ENCODE results near the gene CTAGE4. TPM values are rescaled to one million over a fixed set of nuclear protein-coding genes. Genes with fewer than 3 reads are reported as not detected.
"Not testable (repeated sequence)": the region's sequence is repeated elsewhere in the genome, so short reads cannot be mapped to it uniquely, and the experiment has no call there.

CTAGE4 gene
- total and polyA plus RNA-seq, 9 of the 15 experiments (the other 6 are each of a cell fraction or from before 2014, with no cell fraction given) = 0.04 to 0.17 (median 0.07) TPM; not detected in 5

DNA sequence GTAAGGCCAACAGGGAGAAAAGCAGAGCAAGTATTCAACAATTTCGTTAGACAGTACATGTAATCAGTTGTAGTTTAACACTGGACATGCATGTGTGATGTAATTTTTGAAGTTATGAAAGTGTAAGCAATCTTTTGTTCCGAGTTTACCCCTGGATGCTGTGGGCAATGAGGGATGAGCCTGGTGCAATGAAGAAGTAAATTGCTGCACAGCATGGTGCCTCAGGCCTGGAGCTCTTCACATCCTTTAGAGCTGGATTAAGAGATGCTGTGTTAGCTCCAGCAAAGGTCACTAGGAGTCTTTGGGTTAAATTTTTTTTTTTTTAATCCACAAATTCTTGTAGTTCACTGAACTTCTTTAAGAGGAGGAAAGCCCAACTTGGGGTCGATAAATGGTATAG lies 19.8 kb downstream of the CTAGE4 start:
- H3K9me3 ChIP-seq (replicated peaks; ENCODE audit: control insufficient read depth, insufficient read depth, low read depth, low read length); H3K4me3 ChIP-seq; FAIRE-seq; H3K9me1 ChIP-seq (ENCODE audit: control insufficient read depth, insufficient read depth, low read length); H2AFZ ChIP-seq (ENCODE audit: low read depth, low read length); H4K20me1 ChIP-seq (replicated peaks; ENCODE audit: control insufficient read depth, insufficient read depth, low read length); H3K79me2 ChIP-seq (ENCODE audit: control insufficient read depth, insufficient read depth, low read length); H3K27me3 ChIP-seq (ENCODE audit: control insufficient read depth in 2 of 2, insufficient read depth in 2 of 2, low read length in 2 of 2); BruUV-seq (replicated peaks); ATAC-seq; H3K4me2 ChIP-seq (ENCODE audit: insufficient read depth, low read length); H3K4me1 ChIP-seq (replicated peaks in 1 of 2; ENCODE audit: control insufficient read depth in 2 of 2, insufficient read depth in 2 of 2, low read length in 2 of 2); H3K36me3 ChIP-seq (ENCODE audit: control insufficient read depth, insufficient read depth, low read length); CTCF ChIA-PET (ENCODE audit: low intra/inter-chr PET ratio); POLR2A ChIA-PET; H3K9ac ChIP-seq (ENCODE audit: insufficient read depth in 1 of 2, low read depth in 2 of 2, low read length in 2 of 2); intact Hi-C loops (cut with micrococcal nuclease); H3K27ac ChIP-seq (ENCODE audit: extremely low read depth, low read depth, low read length); DNase-seq (ENCODE audit: extremely low read depth in 1 of 4, low spot score in 3 of 4); in situ Hi-C loops (cut with MboI): not testable (repeated sequence)
- no CpG with 5 or more reads among the region's 3 CpGs for WGBS (ENCODE audit: insufficient coverage, low coverage, missing lambda C conversion rate)

DNA sequence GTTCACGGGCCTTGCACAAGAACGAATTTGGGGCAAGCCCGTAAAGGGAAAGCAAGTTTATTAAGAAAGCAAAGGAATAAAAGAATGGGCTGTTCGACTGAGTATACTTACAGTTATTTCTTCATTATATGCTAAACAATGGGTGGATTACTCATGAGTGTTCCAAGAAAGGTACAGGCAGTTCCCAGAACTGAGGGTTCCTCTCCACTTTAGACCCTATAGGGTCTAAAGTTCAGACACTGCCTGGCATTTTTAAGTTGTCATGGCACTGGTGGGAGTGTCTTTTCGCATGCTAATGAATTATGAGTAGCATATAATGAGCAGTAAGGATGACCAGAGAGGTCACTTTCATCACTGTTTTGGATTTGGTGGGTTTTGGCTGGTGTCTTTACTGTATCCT lies 22.0 kb downstream of the CTAGE4 start:
- H4K20me1 ChIP-seq (replicated peaks; ENCODE audit: control insufficient read depth, insufficient read depth, low read length); BruUV-seq (replicated peaks); H2AFZ ChIP-seq (ENCODE audit: low read depth, low read length); H3K36me3 ChIP-seq (ENCODE audit: control insufficient read depth, insufficient read depth, low read length); H3K27ac ChIP-seq (ENCODE audit: extremely low read depth, low read depth, low read length); H3K4me1 ChIP-seq (replicated peaks in 1 of 2; ENCODE audit: control insufficient read depth in 2 of 2, insufficient read depth in 2 of 2, low read length in 2 of 2); H3K4me2 ChIP-seq (ENCODE audit: insufficient read depth, low read length); DNase-seq (ENCODE audit: extremely low read depth in 1 of 4, low spot score in 3 of 4); intact Hi-C loops (cut with micrococcal nuclease); ATAC-seq; POLR2A ChIA-PET; FAIRE-seq; H3K27me3 ChIP-seq (ENCODE audit: control insufficient read depth in 2 of 2, insufficient read depth in 2 of 2, low read length in 2 of 2); in situ Hi-C loops (cut with MboI); H3K79me2 ChIP-seq (ENCODE audit: control insufficient read depth, insufficient read depth, low read length); H3K9ac ChIP-seq (ENCODE audit: insufficient read depth in 1 of 2, low read depth in 2 of 2, low read length in 2 of 2); CTCF ChIA-PET (ENCODE audit: low intra/inter-chr PET ratio); H3K9me3 ChIP-seq (replicated peaks; ENCODE audit: control insufficient read depth, insufficient read depth, low read depth, low read length); H3K9me1 ChIP-seq (ENCODE audit: control insufficient read depth, insufficient read depth, low read length); H3K4me3 ChIP-seq: not testable (repeated sequence)
- no CpG with 5 or more reads among the region's 5 CpGs for WGBS (ENCODE audit: insufficient coverage, low coverage, missing lambda C conversion rate)

DNA sequence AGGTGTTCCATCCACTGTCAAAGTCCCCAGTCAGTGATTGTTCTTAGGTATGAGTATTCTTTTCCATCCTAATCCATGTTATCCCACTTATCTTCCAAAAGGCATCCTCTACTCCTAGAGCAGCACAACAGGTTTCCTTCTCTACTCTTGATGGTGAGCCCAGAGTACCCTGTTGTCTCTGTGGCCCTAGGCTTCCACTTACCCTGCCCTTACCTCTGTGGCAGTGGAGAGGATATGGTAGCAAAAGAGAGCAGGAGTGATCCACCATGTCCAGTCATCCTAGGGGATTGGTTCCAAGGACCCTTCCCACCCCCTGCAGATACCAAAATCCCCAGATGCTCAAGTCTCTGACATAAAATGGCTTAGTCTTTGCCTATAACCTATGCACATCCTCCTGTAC lies 33.9 kb downstream of the CTAGE4 start:
- in situ Hi-C loops (cut with MboI) = loop anchor here (5.0 kb wide), 1 partner anchor 115 kb away; no protein-coding TSS in a partner anchor
- FAIRE-seq; H3K4me2 ChIP-seq (ENCODE audit: insufficient read depth, low read length): not testable (repeated sequence)

DNA sequence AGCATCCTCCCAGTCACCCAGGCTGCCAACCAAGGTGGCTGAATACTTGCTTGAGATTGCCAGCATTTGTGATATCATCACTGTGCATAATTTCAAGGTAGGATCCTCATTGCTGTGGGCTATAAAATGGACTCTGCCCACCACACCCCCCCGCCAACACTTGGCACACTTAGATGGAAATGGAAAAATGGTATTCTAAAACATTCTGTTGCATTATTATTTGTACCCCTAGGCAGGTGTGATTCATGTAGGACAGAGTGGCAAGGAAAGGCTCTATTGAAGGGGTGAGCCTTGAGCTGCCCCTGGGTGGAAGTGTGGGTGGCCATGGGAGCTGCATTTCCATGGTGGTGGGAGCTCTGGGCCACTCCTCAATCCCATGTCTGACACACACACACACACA lies 35.3 kb downstream of the CTAGE4 start:
- H3K4me1 ChIP-seq (replicated peaks in 1 of 2; ENCODE audit: control insufficient read depth in 2 of 2, insufficient read depth in 2 of 2, low read length in 2 of 2); H3K27me3 ChIP-seq (ENCODE audit: control insufficient read depth in 2 of 2, insufficient read depth in 2 of 2, low read length in 2 of 2); CTCF ChIA-PET (ENCODE audit: low intra/inter-chr PET ratio); POLR2A ChIA-PET; H2AFZ ChIP-seq (ENCODE audit: low read depth, low read length); BruUV-seq (replicated peaks); H4K20me1 ChIP-seq (replicated peaks; ENCODE audit: control insufficient read depth, insufficient read depth, low read length); H3K9me3 ChIP-seq (replicated peaks; ENCODE audit: control insufficient read depth, insufficient read depth, low read depth, low read length); intact Hi-C loops (cut with micrococcal nuclease); H3K9me1 ChIP-seq (ENCODE audit: control insufficient read depth, insufficient read depth, low read length); H3K36me3 ChIP-seq (ENCODE audit: control insufficient read depth, insufficient read depth, low read length); H3K9ac ChIP-seq (ENCODE audit: insufficient read depth in 1 of 2, low read depth in 2 of 2, low read length in 2 of 2); ATAC-seq; H3K79me2 ChIP-seq (ENCODE audit: control insufficient read depth, insufficient read depth, low read length); H3K4me2 ChIP-seq (ENCODE audit: insufficient read depth, low read length); H3K4me3 ChIP-seq; H3K27ac ChIP-seq (ENCODE audit: extremely low read depth, low read depth, low read length); FAIRE-seq; DNase-seq (ENCODE audit: extremely low read depth in 1 of 4, low spot score in 3 of 4): not testable (repeated sequence)
- in situ Hi-C loops (cut with MboI) = loop anchor here (5.0 kb wide), 1 partner anchor 114 kb away; no protein-coding TSS in a partner anchor
- WGBS (ENCODE audit: insufficient coverage, low coverage, missing lambda C conversion rate) = 2% methylated on average over 1 of the region's 1 CpG

More for the DNA sequence above, 33.9 kb downstream of the CTAGE4 start:
- H3K4me1 ChIP-seq (replicated peaks in 1 of 2; ENCODE audit: control insufficient read depth in 2 of 2, insufficient read depth in 2 of 2, low read length in 2 of 2); H3K9ac ChIP-seq (ENCODE audit: insufficient read depth in 1 of 2, low read depth in 2 of 2, low read length in 2 of 2); H4K20me1 ChIP-seq (replicated peaks; ENCODE audit: control insufficient read depth, insufficient read depth, low read length); intact Hi-C loops (cut with micrococcal nuclease); H3K27me3 ChIP-seq (ENCODE audit: control insufficient read depth in 2 of 2, insufficient read depth in 2 of 2, low read length in 2 of 2); CTCF ChIA-PET (ENCODE audit: low intra/inter-chr PET ratio); H3K36me3 ChIP-seq (ENCODE audit: control insufficient read depth, insufficient read depth, low read length); H3K9me3 ChIP-seq (replicated peaks; ENCODE audit: control insufficient read depth, insufficient read depth, low read depth, low read length); H3K9me1 ChIP-seq (ENCODE audit: control insufficient read depth, insufficient read depth, low read length); POLR2A ChIA-PET; ATAC-seq; H3K4me3 ChIP-seq; H3K27ac ChIP-seq (ENCODE audit: extremely low read depth, low read depth, low read length); H2AFZ ChIP-seq (ENCODE audit: low read depth, low read length); BruUV-seq (replicated peaks); H3K79me2 ChIP-seq (ENCODE audit: control insufficient read depth, insufficient read depth, low read length); DNase-seq (ENCODE audit: extremely low read depth in 1 of 4, low spot score in 3 of 4): not testable (repeated sequence)

Data from K562 (cell line).